ENCODE results near the gene C14orf180.

C14orf180 gene

GRCh38 chr14:104595116-104595675 is 15.6 kb downstream of the C14orf180 start:
- H3K9me3 ChIP-seq (ENCODE audit: severe bottlenecking), result no peaks in the 10 kb centered on the region
- H3K27ac ChIP-seq (ENCODE audit: poor library complexity, severe bottlenecking), result no peak overlapping the region
- no peak for TF ChIP-seq CTCF (IDR thresholded peaks at IDR 0.05; ENCODE audit: poor library complexity, severe bottlenecking)
- no peaks in the 10 kb centered on the region for H3K36me3 ChIP-seq (ENCODE audit: low read depth)
- ATAC-seq (ENCODE audit: low read depth), result no peak
- peaks cover 31% of the 10 kb centered on the region for H3K27me3 ChIP-seq (ENCODE audit: insufficient read depth, poor library complexity, severe bottlenecking)
- peak; percentile 62 for DNase-seq (ENCODE audit: low spot score)
- no peak overlapping the region for H3K4me3 ChIP-seq (ENCODE audit: severe bottlenecking)
- H3K4me1 ChIP-seq (ENCODE audit: insufficient read depth, poor library complexity, severe bottlenecking), result no peaks in the 10 kb centered on the region

- no peak for TF ChIP-seq CTCF (IDR thresholded peaks at IDR 0.05; ENCODE audit: poor library complexity, severe bottlenecking)
- no peak overlapping the region for H3K27ac ChIP-seq (ENCODE audit: poor library complexity, severe bottlenecking)
- peaks cover 29% of the 10 kb centered on the region for H3K27me3 ChIP-seq (ENCODE audit: insufficient read depth, poor library complexity, severe bottlenecking)
- no peaks in the 10 kb centered on the region for H3K9me3 ChIP-seq (ENCODE audit: severe bottlenecking)
- DNase-seq (ENCODE audit: low spot score), result peak; percentile 64
- 0 out of 3 replicates have a peak, but pooled peaks have one; percentile 11 for ATAC-seq (ENCODE audit: low read depth)
- no peak overlapping the region for H3K4me3 ChIP-seq (ENCODE audit: severe bottlenecking)
- no peaks in the 10 kb centered on the region for H3K4me1 ChIP-seq (ENCODE audit: insufficient read depth, poor library complexity, severe bottlenecking)
- H3K36me3 ChIP-seq (ENCODE audit: low read depth), result no peaks in the 10 kb centered on the region
These were observed 16.4 kb downstream of the C14orf180 start for GRCh38 chr14:104595911-104596450.

GRCh38 chr14:104596451-104596918 is 16.9 kb downstream of the C14orf180 start:
- H3K27me3 ChIP-seq (ENCODE audit: insufficient read depth, poor library complexity, severe bottlenecking), result peaks cover 29% of the 10 kb centered on the region
- no peaks in the 10 kb centered on the region for H3K9me3 ChIP-seq (ENCODE audit: severe bottlenecking)
- no peak for ATAC-seq (ENCODE audit: low read depth)
- H3K27ac ChIP-seq (ENCODE audit: poor library complexity, severe bottlenecking), result no peak overlapping the region
- peak; percentile 68 for DNase-seq (ENCODE audit: low spot score)
- no peaks in the 10 kb centered on the region for H3K4me1 ChIP-seq (ENCODE audit: insufficient read depth, poor library complexity, severe bottlenecking)
- H3K4me3 ChIP-seq (ENCODE audit: severe bottlenecking), result no peak overlapping the region
- TF ChIP-seq CTCF (IDR thresholded peaks at IDR 0.05; ENCODE audit: poor library complexity, severe bottlenecking), result no peak
- H3K36me3 ChIP-seq (ENCODE audit: low read depth), result no peaks in the 10 kb centered on the region

- H3K9me3 ChIP-seq (ENCODE audit: severe bottlenecking), result no peaks in the 10 kb centered on the region
- TF ChIP-seq CTCF (IDR thresholded peaks at IDR 0.05; ENCODE audit: poor library complexity, severe bottlenecking), result no peak
- H3K27me3 ChIP-seq (ENCODE audit: insufficient read depth, poor library complexity, severe bottlenecking), result peaks cover 29% of the 10 kb centered on the region
- DNase-seq (ENCODE audit: low spot score) (no peak), ATAC-seq (ENCODE audit: low read depth) (no peak)
- H3K4me3 ChIP-seq (ENCODE audit: severe bottlenecking), result no peak overlapping the region
- no peaks in the 10 kb centered on the region for H3K4me1 ChIP-seq (ENCODE audit: insufficient read depth, poor library complexity, severe bottlenecking)
- H3K36me3 ChIP-seq (ENCODE audit: low read depth), result no peaks in the 10 kb centered on the region
- no peak overlapping the region for H3K27ac ChIP-seq (ENCODE audit: poor library complexity, severe bottlenecking)
These were observed 17.4 kb downstream of the C14orf180 start for GRCh38 chr14:104596927-104597351.

GRCh38 chr14:104597576-104597975 is 18.0 kb downstream of the C14orf180 start:
- DNase-seq (ENCODE audit: low spot score) (peak; percentile 59), ATAC-seq (ENCODE audit: low read depth) (no peak)

More at GRCh38 chr14:104597576-104597975, 18.0 kb downstream of the C14orf180 start:
- H3K27ac ChIP-seq (ENCODE audit: poor library complexity, severe bottlenecking), result no peak overlapping the region
- H3K4me1 ChIP-seq (ENCODE audit: insufficient read depth, poor library complexity, severe bottlenecking), result no peaks in the 10 kb centered on the region
- H3K36me3 ChIP-seq (ENCODE audit: low read depth), result no peaks in the 10 kb centered on the region
- H3K9me3 ChIP-seq (ENCODE audit: severe bottlenecking), result no peaks in the 10 kb centered on the region
- H3K4me3 ChIP-seq (ENCODE audit: severe bottlenecking), result no peak overlapping the region
- peaks cover 29% of the 10 kb centered on the region for H3K27me3 ChIP-seq (ENCODE audit: insufficient read depth, poor library complexity, severe bottlenecking)
- no peak for TF ChIP-seq CTCF (IDR thresholded peaks at IDR 0.05; ENCODE audit: poor library complexity, severe bottlenecking)
